GM12878 (cell line): ENCODE data around the gene RSPO4. TPM values are rescaled to one million over a fixed set of nuclear protein-coding genes. Genes with fewer than 3 reads are reported as not detected.

Experiments used
- ATAC-seq: fragments of 200-7000 bp; cut with Tn5 transposase; 3 replicates; pipeline ENCODE4 v1.9.1; 2020; ENCODE audit warnings: mild to moderate bottlenecking, moderate library complexity
- BruUV-seq: library from RNA; stranded (reverse); fragments of 400-500 nt; replicated peaks from 2 replicates; lab custom pipeline; 2021; lab: Mats Ljungman, UMichigan
- CTCF ChIA-PET: fragments of 300-600 bp; sonication (Branson Sonifier 250); formaldehyde crosslinking; extraction: SDS; loops from one replicate; lab custom pipeline; 2021; ENCODE audit warnings: inconsistent platforms; lab: Yijun Ruan, JAX
- POLR2A ChIA-PET: fragments of 350-600 bp; formaldehyde crosslinking; extraction: SDS; loops from one replicate; lab custom pipeline; 2021; ENCODE audit warnings: inconsistent platforms; lab: Charles Lee
- RAD21 ChIA-PET: fragments of 300-600 bp; sonication (Branson Sonifier 250); formaldehyde crosslinking; loops from one replicate; lab custom pipeline; 2023; ENCODE audit warnings: antibody characterized with exemption; ENCODE audit not compliant: unreplicated experiment; lab: Charles Lee
- SMC1A ChIA-PET: fragments of 300-600 bp; sonication (Branson Sonifier 250); formaldehyde crosslinking; loops from one replicate; lab custom pipeline; 2023; ENCODE audit not compliant: unreplicated experiment, uncharacterized antibody; lab: Charles Lee
- DNase-seq: peaks from one replicate; pipeline ENCODE4 v3.0.0-alpha.2; 2011; ENCODE audit warnings: low read depth, low spot score
- FAIRE-seq: peaks from 3 replicates; lab custom pipeline; 2011; peaks lifted over from hg19 to GRCh38; lab: Jason Lieb, UNC
- H2AFZ ChIP-seq: 2 replicates; pipeline ENCODE4 v1.6.0; 2011; ENCODE audit warnings: low read depth, low read length, control low read depth; ENCODE audit not compliant: control insufficient read depth
- H3K27ac ChIP-seq: 2 replicates; pipeline ENCODE4 v1.5.1; 2011; ENCODE audit warnings: control low read depth; ENCODE audit not compliant: control insufficient read depth, insufficient read depth
- H3K27me3 ChIP-seq, 2 experiments: replicated peaks in 1 of 2; 2 replicates each; pipeline versions ENCODE4 v1.6.0 to v1.6.1; 2011; ENCODE audit warnings: low read length in 1 of 2; ENCODE audit not compliant: control insufficient read depth in 2 of 2, insufficient read depth in 2 of 2
- H3K36me3 ChIP-seq, 2 experiments: 2 replicates each; pipeline ENCODE4 v1.5.1; 2011; ENCODE audit warnings: low read length in 1 of 2; ENCODE audit not compliant: control insufficient read depth in 2 of 2, insufficient read depth in 2 of 2
- H3K4me1 ChIP-seq: 2 replicates; pipeline ENCODE4 v1.6.1; 2011; ENCODE audit warnings: mild to moderate bottlenecking, low read length, moderate library complexity, mixed read lengths; ENCODE audit not compliant: control insufficient read depth, insufficient read depth
- H3K4me2 ChIP-seq: 2 replicates; pipeline ENCODE4 v1.6.0; 2011; ENCODE audit warnings: control low read depth; ENCODE audit not compliant: control insufficient read depth, insufficient read depth
- H3K4me3 ChIP-seq: fragments of 200-600 bp; sonication (generic); 2 replicates; pipeline ENCODE4 v1.5.1; 2016
- H3K79me2 ChIP-seq: 2 replicates; pipeline ENCODE4 v1.6.0; 2011; ENCODE audit warnings: low read length; ENCODE audit not compliant: control insufficient read depth, insufficient read depth
- H3K9ac ChIP-seq: 2 replicates; pipeline ENCODE4 v1.8.0; 2011; ENCODE audit warnings: low read length, control low read depth, mixed read lengths; ENCODE audit not compliant: control insufficient read depth, insufficient read depth
- H3K9me3 ChIP-seq: replicated peaks from 3 replicates; pipeline ENCODE4 v1.5.1; 2011; ENCODE audit warnings: mild to moderate bottlenecking, low read length; ENCODE audit not compliant: control insufficient read depth, insufficient read depth
- H4K20me1 ChIP-seq: 2 replicates; pipeline ENCODE4 v1.6.0; 2011; ENCODE audit not compliant: control insufficient read depth, insufficient read depth
- BMI1 ChIP-seq: fragments of 450-650 bp; IDR thresholded peaks from 2 replicates; pipeline ENCODE4 v1.6.1; 2016; ENCODE audit warnings: mild to moderate bottlenecking, moderate library complexity, borderline replicate concordance
- IKZF2 ChIP-seq, 2 experiments: fragments of 450-650 bp; IDR thresholded peaks; 2 replicates each; pipeline ENCODE4 v1.6.1; 2017; ENCODE audit warnings: mild to moderate bottlenecking in 2 of 2, moderate library complexity in 2 of 2
- IRF4 ChIP-seq: IDR thresholded peaks from 2 replicates; pipeline ENCODE4 v1.6.1; 2011; ENCODE audit warnings: low read depth, low read length
- MEF2B ChIP-seq: fragments of 450-650 bp; IDR thresholded peaks from 2 replicates; pipeline ENCODE4 v1.6.1; 2018; ENCODE audit warnings: mild to moderate bottlenecking, moderate library complexity; ENCODE audit not compliant: partially characterized antibody, poor library complexity, severe bottlenecking
- NR2C1 ChIP-seq: fragments of 450-650 bp; IDR thresholded peaks from 2 replicates; pipeline ENCODE4 v1.6.1; 2017; ENCODE audit warnings: antibody characterized with exemption, mild to moderate bottlenecking, moderate library complexity
- SMAD1 ChIP-seq: fragments of 450-650 bp; IDR thresholded peaks from 2 replicates; pipeline ENCODE4 v1.6.1; 2018; ENCODE audit warnings: mild to moderate bottlenecking, low read depth; ENCODE audit not compliant: partially characterized antibody
- TARDBP ChIP-seq: IDR thresholded peaks from 2 replicates; pipeline ENCODE4 v1.6.1; 2016; ENCODE audit warnings: borderline replicate concordance
- ZNF24 ChIP-seq: fragments of 450-650 bp; IDR thresholded peaks from 2 replicates; pipeline ENCODE4 v1.6.1; 2017; ENCODE audit warnings: antibody characterized with exemption, mild to moderate bottlenecking
- ZNF622 ChIP-seq: fragments of 450-650 bp; IDR thresholded peaks from 2 replicates; pipeline ENCODE4 v1.6.1; 2017; ENCODE audit warnings: mild to moderate bottlenecking, inconsistent platforms
- WGBS: methylation state at CpG from one replicate; pipeline ENCODE4 v1.1.6; 2016; ENCODE audit warnings: low lambda C conversion rate; ENCODE audit not compliant: insufficient replicate concordance, insufficient coverage; ENCODE audit errors: missing lambda C conversion rate; 5-methylcytosine and 5-hydroxymethylcytosine counted together
- in situ Hi-C: fragments of 300-500 bp; cut with MboI; formaldehyde crosslinking; loops from 9 replicates; pipeline ENCODE4 v1.14.3; 2018; ENCODE audit warnings: mixed read lengths
- intact Hi-C: fragments of 100-400 bp; cut with micrococcal nuclease; formaldehyde crosslinking; loops from one replicate; pipeline ENCODE4 v1.14.2; 2022; ENCODE audit not compliant: unreplicated experiment
- polyA plus RNA-seq, 11 experiments: library from polyadenylated mRNA; depleted of rRNA in 4 of 11; unstranded in 6 of 11; stranded (reverse) in 5 of 11; fragments of >200 nt; fragmentation: Nextera tagmentation in 4 of 11; fragmentation: Illumina TruSeq in 1 of 11; extraction: Ambion mirVana in 4 of 11; extraction: Trizol in 1 of 11; gene quantifications; 1 replicate in 1 of 11; 2 replicates in 10 of 11; pipeline versions ENCODE4 v1.2.1 to v1.2.3, GENCODE V29; 2011 to 2016; ENCODE audit warnings: inconsistent platforms in 2 of 11, missing spikeins in 2 of 11, low read depth in 1 of 11
- total RNA-seq, 4 experiments: library from RNA; depleted of rRNA in 3 of 4; stranded (reverse); fragments of >200 nt in 3 of 4; fragmentation: Illumina TruSeq in 1 of 4; extraction: Trizol in 1 of 4; gene quantifications; 2 replicates each; pipeline versions ENCODE4 v1.2.1 to v1.2.3, GENCODE V29; 2013 to 2021
- TF ChIP-seq, protein P1 (sequence below): fragments of 450-650 bp; IDR thresholded peaks from 2 replicates; pipeline ENCODE4 v1.6.1; 2016; ENCODE audit warnings: mild to moderate bottlenecking
- TF ChIP-seq, protein P2 (sequence below): IDR thresholded peaks from 2 replicates; pipeline ENCODE4 v1.6.1; 2012; ENCODE audit warnings: mild to moderate bottlenecking, low read depth, low read length

The RSPO4 gene
- total and polyA plus RNA-seq, 10 of the 15 experiments (the other 5 are each of a cell fraction or from before 2014, with no cell fraction given) = 0.06 TPM; not detected in 9

DNA sequence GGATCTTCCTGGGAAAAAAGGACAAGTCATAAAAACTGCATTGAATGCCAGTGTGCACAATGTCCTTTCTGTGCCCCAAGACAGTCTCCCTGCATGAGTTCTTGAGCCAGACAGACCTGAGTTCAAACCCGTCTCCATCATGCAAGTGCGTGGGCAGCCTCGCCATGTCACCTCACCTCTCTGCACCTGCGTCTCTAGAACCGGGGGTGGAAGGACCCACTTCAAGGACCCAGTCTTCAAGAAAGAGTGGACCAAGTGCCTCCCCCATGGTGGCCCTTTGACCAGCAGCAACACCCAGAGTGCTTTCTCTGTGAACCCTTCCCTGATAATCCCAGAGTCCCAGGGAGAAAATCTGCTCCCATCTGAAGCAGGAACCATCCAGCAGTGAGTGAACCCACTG is 62.5 kb downstream of the RSPO4 start:
- Histone ChIP-seq H3K4me3 (no peak overlapping the region), H3K27me3 (peaks cover 0 to 2% of the 10 kb centered on the region in 2 experiments; a peak in 2 of 4 replicates), H3K36me3 (no peaks in the 10 kb centered on the region), H2AFZ (no peak overlapping the region), H3K4me2 (no peak overlapping the region), H3K79me2 (no peaks in the 10 kb centered on the region), H3K27ac (no peak overlapping the region), H3K9ac (no peak overlapping the region), H3K9me3 (no peaks in the 10 kb centered on the region), H4K20me1 (no peaks in the 10 kb centered on the region), H3K4me1 (no peaks in the 10 kb centered on the region)
- ATAC-seq = no peak
- ChIA-PET RAD21 (no interaction called here), SMC1A (no interaction called here), CTCF (interaction anchor here (1.6 kb wide), 1 partner anchor 12 kb away, joined by 3 read pairs; no protein-coding TSS in a partner anchor), POLR2A (no interaction called here)
- WGBS = 53% methylated on average over 5 of the region's 5 CpGs
- in situ Hi-C loops (no loop called here), intact Hi-C loops (no loop called here)
- BruUV-seq = no TSS peak
- no peak for DNase-seq
- TF ChIP-seq NR2C1 (no peak), TARDBP (no peak), SMAD1 (no peak), IKZF2 (IDR thresholded peaks at IDR 0.05) (no peak), BMI1 (no peak), IRF4 (no peak), MEF2B (no peak), ZNF622 (no peak), ZNF24 (no peak)
- TF ChIP-seq, protein P1, sequence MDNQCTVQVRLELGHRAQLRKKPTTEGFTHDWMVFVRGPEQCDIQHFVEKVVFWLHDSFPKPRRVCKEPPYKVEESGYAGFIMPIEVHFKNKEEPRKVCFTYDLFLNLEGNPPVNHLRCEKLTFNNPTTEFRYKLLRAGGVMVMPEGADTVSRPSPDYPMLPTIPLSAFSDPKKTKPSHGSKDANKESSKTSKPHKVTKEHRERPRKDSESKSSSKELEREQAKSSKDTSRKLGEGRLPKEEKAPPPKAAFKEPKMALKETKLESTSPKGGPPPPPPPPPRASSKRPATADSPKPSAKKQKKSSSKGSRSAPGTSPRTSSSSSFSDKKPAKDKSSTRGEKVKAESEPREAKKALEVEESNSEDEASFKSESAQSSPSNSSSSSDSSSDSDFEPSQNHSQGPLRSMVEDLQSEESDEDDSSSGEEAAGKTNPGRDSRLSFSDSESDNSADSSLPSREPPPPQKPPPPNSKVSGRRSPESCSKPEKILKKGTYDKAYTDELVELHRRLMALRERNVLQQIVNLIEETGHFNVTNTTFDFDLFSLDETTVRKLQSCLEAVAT = no peak
- TF ChIP-seq, protein P2, sequence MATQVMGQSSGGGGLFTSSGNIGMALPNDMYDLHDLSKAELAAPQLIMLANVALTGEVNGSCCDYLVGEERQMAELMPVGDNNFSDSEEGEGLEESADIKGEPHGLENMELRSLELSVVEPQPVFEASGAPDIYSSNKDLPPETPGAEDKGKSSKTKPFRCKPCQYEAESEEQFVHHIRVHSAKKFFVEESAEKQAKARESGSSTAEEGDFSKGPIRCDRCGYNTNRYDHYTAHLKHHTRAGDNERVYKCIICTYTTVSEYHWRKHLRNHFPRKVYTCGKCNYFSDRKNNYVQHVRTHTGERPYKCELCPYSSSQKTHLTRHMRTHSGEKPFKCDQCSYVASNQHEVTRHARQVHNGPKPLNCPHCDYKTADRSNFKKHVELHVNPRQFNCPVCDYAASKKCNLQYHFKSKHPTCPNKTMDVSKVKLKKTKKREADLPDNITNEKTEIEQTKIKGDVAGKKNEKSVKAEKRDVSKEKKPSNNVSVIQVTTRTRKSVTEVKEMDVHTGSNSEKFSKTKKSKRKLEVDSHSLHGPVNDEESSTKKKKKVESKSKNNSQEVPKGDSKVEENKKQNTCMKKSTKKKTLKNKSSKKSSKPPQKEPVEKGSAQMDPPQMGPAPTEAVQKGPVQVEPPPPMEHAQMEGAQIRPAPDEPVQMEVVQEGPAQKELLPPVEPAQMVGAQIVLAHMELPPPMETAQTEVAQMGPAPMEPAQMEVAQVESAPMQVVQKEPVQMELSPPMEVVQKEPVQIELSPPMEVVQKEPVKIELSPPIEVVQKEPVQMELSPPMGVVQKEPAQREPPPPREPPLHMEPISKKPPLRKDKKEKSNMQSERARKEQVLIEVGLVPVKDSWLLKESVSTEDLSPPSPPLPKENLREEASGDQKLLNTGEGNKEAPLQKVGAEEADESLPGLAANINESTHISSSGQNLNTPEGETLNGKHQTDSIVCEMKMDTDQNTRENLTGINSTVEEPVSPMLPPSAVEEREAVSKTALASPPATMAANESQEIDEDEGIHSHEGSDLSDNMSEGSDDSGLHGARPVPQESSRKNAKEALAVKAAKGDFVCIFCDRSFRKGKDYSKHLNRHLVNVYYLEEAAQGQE = no peak
- FAIRE-seq = no peak
